Right atrium auricular region (tissue), 2 donors: ENCODE data around the gene UCMA. TPM values are rescaled to one million over a fixed set of nuclear protein-coding genes. Genes with fewer than 3 reads are reported as not detected.

Source experiments
- DNase-seq: peaks from one replicate; pipeline ENCODE4 v3.0.0-alpha.2; 2019; ENCODE audit warnings: low spot score
- H3K27ac ChIP-seq, 2 donors: fragments of 200-600 bp; sonication (generic); 1 replicate in 1 of 2; 2 replicates in 1 of 2; pipeline ENCODE4 v1.5.1; 2016 to 2019
- H3K27me3 ChIP-seq, 2 donors: fragments of 200-600 bp; sonication (generic); one replicate each; pipeline versions ENCODE4 v1.5.1 to v1.6.0; 2017 to 2019
- H3K36me3 ChIP-seq: fragments of 200-600 bp; sonication (generic); one replicate; pipeline ENCODE4 v1.5.1; 2016
- H3K4me1 ChIP-seq, 2 donors: fragments of 200-600 bp; sonication (generic); one replicate each; pipeline versions ENCODE4 v1.5.1 to v1.6.0; 2017 to 2019
- H3K4me3 ChIP-seq, 2 donors: fragments of 200-600 bp; sonication (generic); 1 replicate in 1 of 2; 2 replicates in 1 of 2; pipeline ENCODE4 v1.5.1; 2017 to 2019; ENCODE audit warnings: mild to moderate bottlenecking in 1 of 2, moderate library complexity in 1 of 2
- H3K9me3 ChIP-seq, 2 donors: fragments of 200-600 bp; sonication (generic); one replicate each; pipeline ENCODE4 v1.5.1; 2019
- total RNA-seq, 2 donors: library from RNA; depleted of rRNA; stranded (reverse); fragments of >200 nt; gene quantifications; one replicate each; pipeline ENCODE4 v1.1.0, GENCODE V29; 2016
- TF ChIP-seq, protein P1 (sequence below), 2 donors: fragments of 200-600 bp; sonication (generic); IDR thresholded peaks; one replicate each; pipeline ENCODE4 v1.5.1; 2019; ENCODE audit warnings: antibody characterized with exemption in 2 of 2

UCMA gene
- total RNA-seq, 2 donors from 2014 or later, result not detected

DNA sequence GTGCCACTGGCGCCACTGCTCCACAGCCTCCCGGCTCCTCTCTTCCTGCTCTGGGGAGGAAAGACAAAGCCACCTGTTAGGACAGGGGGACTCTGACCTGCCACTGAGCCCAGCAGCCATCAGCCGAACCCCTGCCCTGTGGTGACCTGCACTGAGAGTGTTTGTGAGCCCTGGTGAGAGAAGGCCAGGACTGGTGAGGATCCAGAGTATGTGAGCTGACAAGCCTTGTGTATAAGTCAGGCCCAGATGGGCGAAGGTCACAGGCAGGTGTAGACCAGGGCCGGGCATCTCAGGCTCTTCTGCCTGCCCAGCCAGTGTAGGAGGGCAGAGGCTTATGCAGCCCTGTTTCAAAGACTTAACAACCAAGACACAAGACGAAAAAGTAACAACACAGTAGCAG is 12.0 kb downstream of the UCMA start:
- Histone ChIP-seq H3K36me3 (no peaks in the 10 kb centered on the region), H3K4me1 (no peaks in the 10 kb centered on the region), H3K27ac (no peak overlapping the region), H3K9me3 (no peaks in the 10 kb centered on the region), H3K27me3 (no peaks in the 10 kb centered on the region), H3K4me3 (no peak overlapping the region)
- DNase-seq, result no peak
- TF ChIP-seq, protein P1, sequence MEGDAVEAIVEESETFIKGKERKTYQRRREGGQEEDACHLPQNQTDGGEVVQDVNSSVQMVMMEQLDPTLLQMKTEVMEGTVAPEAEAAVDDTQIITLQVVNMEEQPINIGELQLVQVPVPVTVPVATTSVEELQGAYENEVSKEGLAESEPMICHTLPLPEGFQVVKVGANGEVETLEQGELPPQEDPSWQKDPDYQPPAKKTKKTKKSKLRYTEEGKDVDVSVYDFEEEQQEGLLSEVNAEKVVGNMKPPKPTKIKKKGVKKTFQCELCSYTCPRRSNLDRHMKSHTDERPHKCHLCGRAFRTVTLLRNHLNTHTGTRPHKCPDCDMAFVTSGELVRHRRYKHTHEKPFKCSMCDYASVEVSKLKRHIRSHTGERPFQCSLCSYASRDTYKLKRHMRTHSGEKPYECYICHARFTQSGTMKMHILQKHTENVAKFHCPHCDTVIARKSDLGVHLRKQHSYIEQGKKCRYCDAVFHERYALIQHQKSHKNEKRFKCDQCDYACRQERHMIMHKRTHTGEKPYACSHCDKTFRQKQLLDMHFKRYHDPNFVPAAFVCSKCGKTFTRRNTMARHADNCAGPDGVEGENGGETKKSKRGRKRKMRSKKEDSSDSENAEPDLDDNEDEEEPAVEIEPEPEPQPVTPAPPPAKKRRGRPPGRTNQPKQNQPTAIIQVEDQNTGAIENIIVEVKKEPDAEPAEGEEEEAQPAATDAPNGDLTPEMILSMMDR (IDR thresholded peaks at IDR 0.05), result no peak

DNA sequence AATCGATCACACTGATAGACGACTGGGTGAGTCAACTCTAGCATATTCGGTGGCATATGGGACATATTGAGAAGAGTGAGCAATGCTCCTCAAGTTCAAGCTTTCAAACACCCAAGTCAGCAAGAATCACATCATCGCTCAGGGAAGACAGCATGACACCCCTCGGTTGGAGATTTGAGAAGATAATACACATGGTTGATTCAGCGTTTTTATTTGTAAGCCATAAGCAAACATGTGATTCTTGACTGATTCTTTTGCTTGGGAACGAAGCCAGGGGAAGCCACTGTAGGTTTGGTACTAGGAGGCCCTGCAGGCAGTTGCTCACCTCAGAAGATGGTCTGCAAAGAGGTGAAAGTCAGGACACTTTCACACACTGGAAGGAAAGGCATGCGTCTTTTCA is 12.6 kb downstream of the UCMA start:
- no peak overlapping the region for H3K27ac ChIP-seq
- H3K36me3 ChIP-seq, result no peaks in the 10 kb centered on the region
- H3K4me1 ChIP-seq, result no peaks in the 10 kb centered on the region
- no peak overlapping the region for H3K4me3 ChIP-seq
- H3K27me3 ChIP-seq, result no peaks in the 10 kb centered on the region
- no peaks in the 10 kb centered on the region for H3K9me3 ChIP-seq
- TF ChIP-seq, protein P1 (IDR thresholded peaks at IDR 0.05), result no peak
- DNase-seq, result no peak

DNA sequence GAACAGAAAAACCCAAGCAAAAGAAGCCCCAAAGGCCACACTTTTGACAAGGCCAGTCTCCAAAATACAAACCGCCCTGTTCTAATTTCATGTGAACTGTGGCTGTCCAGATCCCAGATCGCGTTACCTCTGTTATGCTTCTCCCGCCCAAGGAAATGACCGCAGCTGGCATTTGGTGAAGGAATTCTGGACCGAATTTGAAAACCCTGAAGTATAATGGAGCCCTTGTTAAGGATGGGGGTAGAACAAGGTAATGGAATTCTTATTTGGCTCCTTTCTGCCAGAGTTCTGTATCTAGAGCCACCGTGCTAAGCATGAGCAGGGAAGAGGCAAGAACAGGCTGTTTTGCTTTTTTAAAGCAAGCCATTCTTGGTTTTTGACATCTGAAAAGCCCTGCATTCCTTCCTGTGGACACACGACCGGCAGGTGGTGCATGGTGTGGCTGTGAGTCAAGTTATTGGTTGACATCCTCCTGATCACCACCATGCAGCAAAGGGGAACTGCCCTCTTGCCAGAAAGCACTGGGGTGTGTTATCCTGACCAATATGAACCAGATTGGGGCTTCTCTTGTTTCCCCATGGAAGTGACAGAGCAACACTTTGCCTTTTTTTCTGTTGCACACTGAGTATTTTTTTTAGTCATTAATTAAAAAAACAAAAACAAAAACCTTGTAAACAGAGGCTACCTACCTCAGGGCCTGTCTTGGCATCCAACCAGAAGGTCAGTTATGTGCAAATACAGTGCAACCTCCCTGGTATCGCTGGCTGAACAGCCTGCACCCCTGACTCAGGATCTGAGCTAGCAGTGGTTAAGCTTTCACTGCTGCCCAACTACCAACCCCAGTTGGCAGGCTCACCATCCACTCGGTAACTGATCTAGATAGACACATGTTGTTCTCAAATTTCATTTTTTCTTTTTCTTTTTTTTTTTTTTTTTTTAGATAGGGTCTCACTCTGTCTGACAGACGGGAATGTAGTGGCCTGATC is 14.2 kb downstream of the UCMA start:
- Histone ChIP-seq H3K27ac (no peak overlapping the region), H3K4me3 (no peak overlapping the region), H3K4me1 (no peaks in the 10 kb centered on the region), H3K27me3 (no peaks in the 10 kb centered on the region), H3K36me3 (no peaks in the 10 kb centered on the region), H3K9me3 (no peaks in the 10 kb centered on the region)
- DNase-seq, result no peak
- TF ChIP-seq, protein P1 (IDR thresholded peaks at IDR 0.05), result no peak

DNA sequence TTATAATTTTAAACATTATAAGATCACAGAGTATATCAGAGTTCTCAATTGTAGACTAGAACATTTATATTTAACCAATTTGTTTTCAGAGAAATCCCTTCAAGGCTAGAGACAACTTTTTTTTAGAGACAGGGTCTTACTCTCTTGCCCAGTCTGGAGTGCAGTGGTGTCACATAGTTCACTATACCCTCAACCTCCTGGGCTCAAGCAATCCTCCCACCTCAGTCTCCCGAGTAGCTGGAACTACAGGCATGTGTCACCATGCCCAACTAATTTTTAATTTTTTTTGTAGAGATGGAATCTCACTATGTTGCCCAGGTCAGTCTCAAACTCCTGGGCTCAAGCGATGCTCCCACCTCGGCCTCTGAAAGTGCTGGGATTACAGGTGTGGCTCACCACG is 15.3 kb downstream of the UCMA start:
- Histone ChIP-seq H3K4me3 (no peak overlapping the region), H3K36me3 (no peaks in the 10 kb centered on the region), H3K9me3 (no peaks in the 10 kb centered on the region), H3K27ac (no peak overlapping the region), H3K27me3 (no peaks in the 10 kb centered on the region), H3K4me1 (no peaks in the 10 kb centered on the region)
- TF ChIP-seq, protein P1 (IDR thresholded peaks at IDR 0.05), result no peak
- no peak for DNase-seq

DNA sequence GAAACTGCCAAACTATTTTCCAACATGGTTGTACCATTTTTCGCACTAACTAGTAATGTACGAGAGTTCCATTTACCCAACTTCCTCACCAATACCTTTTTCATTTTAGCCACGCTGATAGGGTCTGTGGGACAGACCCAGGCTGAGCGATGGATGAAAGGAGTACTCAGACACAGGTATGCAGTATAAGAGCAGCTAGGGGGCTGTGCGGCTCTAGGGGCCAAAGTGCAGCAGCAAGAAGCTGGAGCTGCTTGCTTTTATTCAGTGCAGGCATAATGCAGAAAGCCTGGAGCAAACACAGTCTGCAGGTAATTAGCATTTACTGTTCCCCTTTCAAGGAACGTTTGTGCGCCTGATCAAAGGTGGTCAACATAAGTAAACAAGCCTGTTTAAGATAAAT is 21.0 kb downstream of the UCMA start:
- no peaks in the 10 kb centered on the region for H3K27me3 ChIP-seq
- no peaks in the 10 kb centered on the region for H3K9me3 ChIP-seq
- no peak for DNase-seq
- TF ChIP-seq, protein P1 (IDR thresholded peaks at IDR 0.05), result no peak
- H3K4me3 ChIP-seq, result no peak overlapping the region
- no peaks in the 10 kb centered on the region for H3K4me1 ChIP-seq
- no peaks in the 10 kb centered on the region for H3K36me3 ChIP-seq
- H3K27ac ChIP-seq, result no peak overlapping the region
